Mesenteric fat pad (tissue), 1 donor: ENCODE results near the gene P2RX3. TPM values are rescaled to one million over a fixed set of nuclear protein-coding genes. Genes with fewer than 3 reads are reported as not detected.

Experiments used
- DNase-seq: peaks from one replicate; pipeline ENCODE4 v3.0.0-alpha.2; 2020; ENCODE audit warnings: low spot score
- total RNA-seq: library from RNA; stranded (reverse); fragmentation: NEBNext Ultra II Directional; extraction: Animal tissue kit (Norgen Biotek cat#: 25700); gene quantifications from one replicate; pipeline ENCODE4 v1.2.1, GENCODE V29; 2021
- donor health status: DM: yes; HTN: yes; CAD: no.

The P2RX3 gene
- total RNA-seq, 1 donor from 2014 or later, result not detected

DNA sequence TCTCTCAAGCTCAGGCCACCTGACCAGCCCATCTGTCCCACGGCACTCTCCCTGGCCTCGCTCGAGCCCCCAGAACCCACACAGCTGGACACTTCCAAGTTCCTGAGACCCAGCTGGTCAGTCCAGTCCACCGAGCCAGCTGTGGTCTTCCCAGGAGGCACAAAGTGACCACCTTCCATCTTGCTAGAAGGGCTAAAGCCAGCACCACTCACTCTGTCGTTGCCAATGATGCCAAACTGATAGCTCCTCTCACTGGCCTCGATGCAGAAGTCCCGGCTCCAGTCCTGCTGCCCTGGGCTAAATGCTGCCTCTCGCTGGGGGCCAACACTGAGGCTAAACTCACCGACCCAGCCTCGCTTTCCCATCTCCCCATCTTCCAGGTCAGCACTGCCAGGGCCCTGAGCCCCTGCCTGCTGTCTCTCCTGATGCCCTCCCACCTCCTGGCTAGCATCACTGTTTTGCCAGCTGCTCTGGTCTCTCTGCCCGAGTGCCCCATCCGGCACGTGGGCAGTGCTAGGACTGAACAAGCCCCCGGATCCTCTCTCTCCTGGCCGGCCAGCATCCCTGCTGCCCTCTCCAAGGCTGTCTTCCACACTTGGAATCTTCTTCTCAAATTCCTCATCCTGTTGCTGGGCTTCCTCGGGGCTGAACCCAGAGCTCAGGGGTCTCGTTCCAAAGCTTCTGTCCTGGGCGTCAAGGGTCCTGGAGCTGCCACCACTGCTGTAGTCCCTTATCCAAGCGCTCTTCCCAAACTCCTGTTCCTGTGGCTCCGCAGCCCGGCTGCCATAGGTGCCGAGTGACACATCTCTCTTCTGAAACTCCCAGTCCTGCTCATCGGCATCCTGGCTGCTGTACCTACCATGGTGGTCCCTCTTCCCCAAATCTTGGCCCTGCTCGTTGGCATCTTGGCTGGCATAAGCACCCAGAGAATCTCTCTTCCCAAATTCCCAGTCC, 28.8 kb upstream of the P2RX3 start:
- DNase-seq, result no peak

DNA sequence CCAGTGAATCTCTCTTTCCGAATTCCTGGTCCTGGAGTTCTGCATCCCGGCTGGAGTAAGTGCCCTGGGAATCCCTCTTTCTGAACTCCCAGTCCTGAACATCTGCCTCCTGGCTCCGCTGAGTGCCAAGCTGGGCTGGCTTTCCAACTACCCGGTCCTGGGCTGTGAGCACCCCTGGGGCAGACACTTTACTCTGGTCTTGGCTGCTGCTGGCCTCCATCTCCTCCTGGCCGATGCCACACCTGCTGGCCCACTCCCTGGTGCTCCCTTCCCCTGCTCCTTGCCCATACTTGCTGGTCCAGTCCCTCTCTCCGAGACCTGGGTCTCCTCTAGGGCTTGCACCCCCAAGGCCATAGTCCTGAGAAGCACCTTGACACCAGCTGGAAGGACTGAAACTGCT, 28.1 kb upstream of the P2RX3 start:
- no peak for DNase-seq

DNA sequence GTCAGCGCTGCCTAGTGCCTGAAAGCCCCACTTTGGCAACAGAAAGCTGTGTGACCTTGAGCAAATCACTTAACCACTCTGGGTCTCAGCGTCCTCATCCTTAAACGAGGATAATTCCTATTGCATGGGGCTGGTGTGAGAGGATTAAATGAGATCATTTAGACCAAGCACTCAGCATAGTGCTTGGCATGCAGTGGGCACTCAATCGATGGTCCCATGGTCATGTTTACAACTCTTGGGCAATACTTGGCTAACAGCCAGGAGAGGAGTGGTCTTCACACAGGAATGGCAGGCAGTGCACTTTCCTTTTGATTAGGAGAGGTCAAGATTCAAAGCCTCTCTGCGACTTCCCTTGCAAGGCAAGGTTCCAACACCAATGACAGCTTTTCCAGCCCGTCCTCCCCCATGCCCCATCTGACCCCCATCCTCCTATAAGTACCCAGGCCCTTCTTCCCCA, 27.5 kb upstream of the P2RX3 start:
- DNase-seq, result no peak

- peak; percentile 96 for DNase-seq
Observed at GRCh38 chr11:57311109-57311936, 26.8 kb upstream of the P2RX3 start.

DNA sequence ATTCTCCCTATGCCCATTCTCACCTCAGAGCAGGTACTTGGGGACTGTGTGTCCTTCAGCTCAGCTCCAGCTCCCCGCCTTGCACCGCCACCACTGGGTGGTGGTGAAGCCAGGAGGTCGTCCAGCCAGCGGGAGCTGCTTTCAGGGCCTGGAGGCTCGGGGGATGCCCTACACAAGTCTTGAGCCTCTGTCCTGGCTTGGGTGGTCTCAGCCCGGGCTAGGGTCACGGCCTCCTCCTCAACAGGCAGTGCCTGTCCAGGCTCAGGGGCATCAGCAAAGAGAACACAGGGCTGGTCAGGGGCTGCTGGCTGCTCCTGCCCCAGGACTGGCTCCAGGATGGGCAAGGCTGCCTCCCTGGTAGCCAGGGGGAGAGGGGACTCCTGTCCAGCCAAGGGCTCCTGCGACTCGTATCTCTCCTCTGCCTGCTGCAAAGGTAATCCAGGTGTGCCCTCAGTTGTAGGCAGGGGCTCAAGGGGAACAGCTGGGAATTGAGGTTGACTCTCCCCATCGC, 25.6 kb upstream of the P2RX3 start:
- no peak for DNase-seq

- no peak for DNase-seq
Observed at GRCh38 chr11:57313071-57313787, 24.9 kb upstream of the P2RX3 start.

DNA sequence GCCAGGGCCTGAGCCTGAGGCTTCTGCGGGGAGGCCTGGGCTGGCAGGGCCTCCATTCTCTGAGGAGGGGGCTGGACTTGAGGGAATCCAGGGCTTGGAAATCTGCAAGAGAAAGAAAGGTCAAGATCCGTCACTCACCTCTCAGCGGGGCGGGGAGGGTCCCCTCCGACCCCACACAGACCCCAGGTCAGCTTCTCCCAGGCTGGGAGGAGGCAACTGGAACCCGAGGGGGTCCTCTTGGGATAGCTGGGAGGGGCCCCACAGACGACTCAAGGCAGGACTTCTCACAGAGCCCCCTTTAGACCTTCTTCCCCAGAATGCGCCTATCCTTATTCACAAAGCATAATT, 24.4 kb upstream of the P2RX3 start:
- DNase-seq, result no peak

DNA sequence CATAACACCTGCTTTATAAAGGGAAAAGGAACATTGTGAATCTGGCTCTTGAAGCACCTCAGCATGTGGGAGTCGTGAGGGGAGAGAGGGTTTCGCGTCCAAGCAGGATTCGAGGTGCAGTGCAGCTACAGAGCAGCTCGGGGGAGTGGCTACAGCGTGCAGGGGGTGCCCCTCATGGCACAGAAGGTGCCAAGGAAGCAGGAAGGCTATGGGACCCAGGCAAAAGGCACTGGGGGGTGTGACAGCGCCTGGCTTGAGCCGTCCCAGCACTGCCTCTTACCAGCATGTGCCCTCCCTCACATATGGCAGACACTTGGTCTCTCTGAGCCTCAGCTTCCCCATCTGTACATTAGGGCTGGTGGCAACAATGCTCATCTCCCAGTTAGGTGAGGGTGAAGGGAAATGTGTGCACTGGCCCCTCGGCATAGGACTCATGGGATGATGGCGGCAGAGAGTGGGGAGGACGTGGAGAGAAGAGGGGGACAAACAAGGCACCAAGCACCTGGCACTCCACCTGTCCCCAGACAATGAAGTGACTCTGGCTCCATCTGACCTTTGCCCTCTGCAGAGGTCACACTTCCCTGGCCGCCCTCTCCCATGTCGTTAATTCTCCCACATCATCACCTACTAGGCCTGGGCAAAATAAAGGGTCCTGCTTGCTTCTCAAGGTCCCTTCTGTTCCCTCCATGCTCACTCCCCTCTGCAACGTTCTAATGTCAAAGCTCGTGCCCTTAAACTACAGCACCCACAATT, 23.8 kb upstream of the P2RX3 start:
- DNase-seq, result no peak

GRCh38 chr11:57315491-57315890, 22.7 kb upstream of the P2RX3 start:
- no peak for DNase-seq

DNA sequence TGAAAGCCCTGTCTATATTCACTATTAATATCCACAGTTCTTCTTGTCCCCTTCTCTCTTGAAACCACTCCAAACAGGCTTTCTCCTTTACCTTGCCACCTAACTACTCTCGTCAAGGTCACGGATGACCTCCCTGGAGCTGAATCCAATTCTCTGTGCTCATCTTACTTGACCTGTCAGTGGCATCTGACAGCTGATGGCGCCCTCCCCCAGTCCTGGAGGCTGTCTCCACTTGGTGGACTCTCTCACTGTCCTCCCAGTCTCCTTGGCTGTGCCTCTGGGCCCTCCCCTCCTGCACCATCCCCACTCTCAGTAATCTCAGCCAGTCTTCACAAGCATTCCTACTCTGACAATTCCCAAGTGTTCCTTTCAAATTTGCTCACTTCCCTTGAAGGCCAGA, 22.1 kb upstream of the P2RX3 start:
- DNase-seq, result no peak

- no peak for DNase-seq
Observed at GRCh38 chr11:57318178-57318577, 20.0 kb upstream of the P2RX3 start.

DNA sequence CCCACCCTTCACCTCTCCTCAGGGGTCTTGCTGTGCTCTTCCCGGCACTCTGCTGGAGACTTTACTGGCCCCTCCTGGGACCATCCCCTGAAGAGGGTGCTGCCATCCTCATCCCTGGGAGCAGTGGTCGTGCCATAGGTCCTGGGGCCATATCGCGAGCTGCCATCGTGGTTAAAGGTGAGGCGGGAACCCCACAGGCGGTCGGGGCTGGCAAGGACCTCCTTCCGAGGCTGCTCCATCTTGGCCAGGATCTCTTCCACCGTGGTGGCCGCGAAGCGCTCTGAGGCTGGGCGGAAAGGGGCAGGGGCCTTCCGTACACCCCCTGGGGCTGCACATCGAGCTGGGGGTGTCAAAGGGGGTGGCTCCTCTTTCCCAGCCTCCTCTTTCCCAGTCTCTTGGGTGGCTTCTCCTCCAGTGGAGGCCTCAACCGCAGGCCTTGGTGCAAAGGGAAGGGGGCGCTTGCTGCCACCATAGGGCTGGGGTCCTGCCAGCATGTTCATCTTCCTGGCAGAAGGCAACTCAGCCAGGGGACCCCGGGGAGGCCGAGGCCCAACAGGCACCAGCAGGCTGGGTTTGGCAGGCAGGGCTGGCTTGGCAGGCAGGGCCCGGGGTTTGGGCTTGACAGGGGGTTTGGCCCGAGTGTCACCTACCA, 18.0 kb upstream of the P2RX3 start:
- no peak for DNase-seq

DNA sequence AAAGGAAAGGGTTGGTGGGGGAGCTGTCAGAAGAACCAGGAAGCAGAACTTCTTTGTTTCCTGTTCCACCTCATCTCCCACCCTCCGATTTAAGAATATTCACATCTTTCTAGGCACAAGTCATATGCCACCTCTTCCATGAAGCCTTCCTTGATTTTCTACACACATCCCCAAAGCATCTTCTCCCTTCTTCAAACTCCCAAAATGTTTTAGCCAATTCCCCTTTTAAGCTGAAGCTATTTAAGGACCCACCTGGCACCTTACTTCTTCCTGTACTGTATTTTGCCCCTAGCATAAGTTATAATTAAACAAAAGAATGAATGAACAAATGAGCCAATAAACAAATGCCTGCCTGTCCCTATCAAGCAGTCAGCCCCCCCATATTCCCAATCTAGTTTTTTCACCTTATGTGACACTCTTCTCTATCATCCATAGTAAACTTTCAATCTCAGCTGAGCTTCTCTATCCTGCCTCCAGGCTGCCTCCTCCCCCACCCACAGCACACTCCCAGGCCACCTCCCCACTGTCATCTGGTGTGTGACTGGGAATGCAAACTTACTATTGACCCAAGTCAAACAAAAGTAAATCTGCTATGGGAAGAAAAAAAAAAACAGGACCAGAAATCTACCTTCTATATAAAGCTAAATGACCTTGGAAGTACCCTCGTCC, 17.3 kb upstream of the P2RX3 start:
- DNase-seq, result no peak

- no peak for DNase-seq
Observed at GRCh38 chr11:57321388-57322255, 16.5 kb upstream of the P2RX3 start.

GRCh38 chr11:57322256-57323166, 15.6 kb upstream of the P2RX3 start:
- no peak for DNase-seq

DNA sequence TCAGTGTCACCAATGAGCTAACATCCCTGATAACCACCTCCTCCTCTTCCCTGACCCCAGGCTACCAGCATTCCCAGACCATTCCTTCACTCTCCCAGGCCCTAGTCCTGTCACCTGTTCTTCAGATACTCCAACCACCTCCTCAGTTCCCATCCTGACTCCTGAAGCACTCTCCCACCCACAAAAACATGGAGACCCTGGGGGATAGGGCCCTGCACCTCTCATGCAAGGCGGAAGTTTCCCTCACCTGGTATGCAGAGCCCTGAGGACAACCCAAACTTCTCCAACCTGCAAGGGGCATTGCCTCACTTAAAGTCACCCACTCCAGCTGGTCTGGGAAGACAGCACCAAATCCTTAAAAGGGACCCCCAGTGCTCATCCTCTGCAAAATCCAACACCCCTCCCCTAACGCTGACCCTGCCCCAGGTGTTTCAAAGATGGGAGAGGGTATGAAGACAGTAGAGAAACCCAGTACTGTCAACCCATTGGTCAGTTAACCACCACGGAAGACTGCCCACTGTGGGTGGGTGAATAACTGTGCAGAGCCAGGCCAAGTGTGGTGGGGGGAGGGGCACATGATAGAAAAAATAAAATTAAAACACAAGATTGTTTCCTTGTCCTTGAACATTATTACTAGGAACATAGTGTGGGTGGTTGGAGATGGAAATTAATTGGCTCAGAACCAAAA, 14.8 kb upstream of the P2RX3 start:
- DNase-seq, result no peak

DNA sequence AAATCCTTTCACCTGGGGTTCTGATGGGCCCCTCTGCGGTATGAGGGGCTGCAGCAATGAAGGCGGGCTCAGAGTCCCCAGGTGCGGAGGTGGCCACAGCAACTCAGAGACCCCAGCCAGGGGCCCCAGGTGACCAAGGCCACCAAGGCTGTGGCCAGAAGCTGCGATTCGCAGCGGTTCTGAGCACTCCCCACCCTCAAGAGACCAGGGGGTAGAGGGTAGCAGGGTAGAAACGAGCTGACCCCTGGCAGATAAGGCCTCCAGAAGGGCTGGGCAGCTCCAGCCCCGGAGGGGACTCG, 14.3 kb upstream of the P2RX3 start:
- DNase-seq, result no peak
